ENCODE results near the gene USP31.

GRCh38 chr16:23141500-23141899 is 7.8 kb downstream of the USP31 start:
- TF ChIP-seq POLR2A (IDR thresholded peaks at IDR 0.05) (no peak), CTCF (IDR thresholded peaks at IDR 0.05) (no peak), POLR2AphosphoS5 (IDR thresholded peaks at IDR 0.05) (no peak), EP300 (IDR thresholded peaks at IDR 0.05; ENCODE audit: low read depth) (no peak)
